ENCODE data around the gene UQCC3.

Gene UQCC3

GRCh38 chr11:62712861-62713260, 41.4 kb downstream of the UQCC3 start:
- Histone ChIP-seq H3K4me3 (ENCODE audit: extremely low read depth, insufficient read depth, low read length, poor library complexity, severe bottlenecking) (no peak overlapping the region), H3K36me3 (ENCODE audit: control insufficient read depth, insufficient read depth, low read length) (peaks cover 88% of the 10 kb centered on the region), H3K4me1 (ENCODE audit: control insufficient read depth, insufficient read depth, low read length, poor library complexity, severe bottlenecking) (no peaks in the 10 kb centered on the region), H3K9me3 (ENCODE audit: control insufficient read depth, low read length) (no peaks in the 10 kb centered on the region), H3K27ac (ENCODE audit: low read depth, low read length, severe bottlenecking) (no peak overlapping the region)
- WGBS, 2 experiments (ENCODE audit: insufficient coverage in 2 of 2), result 93 to 95% methylated on average over 3 of the region's 3 CpGs

- Histone ChIP-seq H3K4me3 (ENCODE audit: extremely low read depth, insufficient read depth, low read length, poor library complexity, severe bottlenecking) (no peak overlapping the region), H3K9me3 (ENCODE audit: control insufficient read depth, low read length) (no peaks in the 10 kb centered on the region), H3K27ac (ENCODE audit: low read depth, low read length, severe bottlenecking) (no peak overlapping the region), H3K36me3 (ENCODE audit: control insufficient read depth, insufficient read depth, low read length) (peaks cover 88% of the 10 kb centered on the region), H3K4me1 (ENCODE audit: control insufficient read depth, insufficient read depth, low read length, poor library complexity, severe bottlenecking) (no peaks in the 10 kb centered on the region)
- no CpG with 5 or more reads among the region's 2 CpGs for WGBS, 2 experiments (ENCODE audit: insufficient coverage in 2 of 2)
Observed at GRCh38 chr11:62713343-62713742, 41.9 kb downstream of the UQCC3 start.

- H3K4me3 ChIP-seq (ENCODE audit: extremely low read depth, insufficient read depth, low read length, poor library complexity, severe bottlenecking), result no peak overlapping the region
- 98% methylated on average over 14 to 18 of the region's 24 CpGs for WGBS, 2 experiments (ENCODE audit: insufficient coverage in 2 of 2)
- H3K9me3 ChIP-seq (ENCODE audit: control insufficient read depth, low read length), result no peaks in the 10 kb centered on the region
- H3K27ac ChIP-seq (ENCODE audit: low read depth, low read length, severe bottlenecking), result no peak overlapping the region
- H3K36me3 ChIP-seq (ENCODE audit: control insufficient read depth, insufficient read depth, low read length), result peaks cover 99% of the 10 kb centered on the region
- H3K4me1 ChIP-seq (ENCODE audit: control insufficient read depth, insufficient read depth, low read length, poor library complexity, severe bottlenecking), result no peaks in the 10 kb centered on the region
Observed at GRCh38 chr11:62715150-62716130, 44.0 kb downstream of the UQCC3 start.

- 94 to 95% methylated on average over 2 to 4 of the region's 5 CpGs for WGBS, 2 experiments (ENCODE audit: insufficient coverage in 2 of 2)
- Histone ChIP-seq H3K9me3 (ENCODE audit: control insufficient read depth, low read length) (no peaks in the 10 kb centered on the region), H3K4me1 (ENCODE audit: control insufficient read depth, insufficient read depth, low read length, poor library complexity, severe bottlenecking) (no peaks in the 10 kb centered on the region), H3K27ac (ENCODE audit: low read depth, low read length, severe bottlenecking) (no peak overlapping the region), H3K36me3 (ENCODE audit: control insufficient read depth, insufficient read depth, low read length) (peaks cover 99% of the 10 kb centered on the region), H3K4me3 (ENCODE audit: extremely low read depth, insufficient read depth, low read length, poor library complexity, severe bottlenecking) (no peak overlapping the region)
Observed at GRCh38 chr11:62716206-62716605, 44.7 kb downstream of the UQCC3 start.

- Histone ChIP-seq H3K27ac (ENCODE audit: low read depth, low read length, severe bottlenecking) (no peak overlapping the region), H3K36me3 (ENCODE audit: control insufficient read depth, insufficient read depth, low read length) (peaks cover 99% of the 10 kb centered on the region), H3K4me1 (ENCODE audit: control insufficient read depth, insufficient read depth, low read length, poor library complexity, severe bottlenecking) (no peaks in the 10 kb centered on the region), H3K4me3 (ENCODE audit: extremely low read depth, insufficient read depth, low read length, poor library complexity, severe bottlenecking) (no peak overlapping the region), H3K9me3 (ENCODE audit: control insufficient read depth, low read length) (no peaks in the 10 kb centered on the region)
- WGBS, 2 experiments (ENCODE audit: insufficient coverage in 2 of 2), result 94 to 99% methylated on average over 6 to 10 of the region's 11 CpGs
Observed at GRCh38 chr11:62716816-62717215, 45.3 kb downstream of the UQCC3 start.

GRCh38 chr11:62719302-62719978, 48.0 kb downstream of the UQCC3 start:
- no peak overlapping the region for H3K4me3 ChIP-seq (ENCODE audit: extremely low read depth, insufficient read depth, low read length, poor library complexity, severe bottlenecking)

GRCh38 chr11:62721994-62722393, 50.5 kb downstream of the UQCC3 start:
- H3K9me3 ChIP-seq (ENCODE audit: control insufficient read depth, low read length), result no peaks in the 10 kb centered on the region
- H3K27ac ChIP-seq (ENCODE audit: low read depth, low read length, severe bottlenecking), result peak overlapping the region; percentile 73
- peaks cover 82% of the 10 kb centered on the region for H3K36me3 ChIP-seq (ENCODE audit: control insufficient read depth, insufficient read depth, low read length)
- peaks cover 5% of the 10 kb centered on the region for H3K4me1 ChIP-seq (ENCODE audit: control insufficient read depth, insufficient read depth, low read length, poor library complexity, severe bottlenecking)
- H3K4me3 ChIP-seq (ENCODE audit: extremely low read depth, insufficient read depth, low read length, poor library complexity, severe bottlenecking), result no peak overlapping the region
- 83 to 86% methylated on average over 3 to 4 of the region's 7 CpGs for WGBS, 2 experiments (ENCODE audit: insufficient coverage in 2 of 2)

More at GRCh38 chr11:62719302-62719978, 48.0 kb downstream of the UQCC3 start:
- no peak overlapping the region for H3K27ac ChIP-seq (ENCODE audit: low read depth, low read length, severe bottlenecking)
- H3K9me3 ChIP-seq (ENCODE audit: control insufficient read depth, low read length), result no peaks in the 10 kb centered on the region
- H3K36me3 ChIP-seq (ENCODE audit: control insufficient read depth, insufficient read depth, low read length), result peaks cover 95% of the 10 kb centered on the region
- 71 to 100% methylated on average over 1 to 2 of the region's 2 CpGs for WGBS, 2 experiments (ENCODE audit: insufficient coverage in 2 of 2)
- peaks cover 5% of the 10 kb centered on the region for H3K4me1 ChIP-seq (ENCODE audit: control insufficient read depth, insufficient read depth, low read length, poor library complexity, severe bottlenecking)
